Activated CD8-positive, alpha-beta memory T cell treated with anti-CD3 and anti-CD28 coated beads, Interleukin-2, amount 50 U/mL, for 1 hour (primary cell): Measurements from ENCODE around the gene MAP3K7CL.

Experiments used
- DNase-seq: peaks from one replicate; pipeline ENCODE4 v3.0.0-alpha.2; 2020; ENCODE audit errors: extremely low read depth

MAP3K7CL gene

GRCh38 chr21:29168891-29169315 is 38.5 kb downstream of the MAP3K7CL start:
- no peak for DNase-seq

DNA sequence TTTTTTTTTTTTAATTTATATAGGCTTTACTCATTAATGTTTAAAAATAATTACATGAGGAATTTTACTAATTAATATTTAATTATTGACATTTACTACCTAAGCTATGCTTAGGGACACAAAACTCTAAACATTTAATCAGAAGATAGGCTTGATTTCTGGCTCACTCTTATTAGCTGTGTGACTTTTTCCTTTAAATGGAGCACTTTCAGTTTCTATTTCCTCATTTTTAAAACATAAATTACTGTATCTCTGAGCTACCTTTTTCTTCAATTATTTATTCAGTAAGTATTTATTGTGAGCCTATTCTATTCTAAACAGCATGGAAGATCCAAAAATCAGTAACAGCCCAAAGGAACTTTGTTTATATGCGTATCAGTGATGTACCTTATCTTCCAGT is 40.5 kb downstream of the MAP3K7CL start:
- no peak for DNase-seq

GRCh38 chr21:29172282-29172681 is 41.8 kb downstream of the MAP3K7CL start:
- DNase-seq, result no peak

DNA sequence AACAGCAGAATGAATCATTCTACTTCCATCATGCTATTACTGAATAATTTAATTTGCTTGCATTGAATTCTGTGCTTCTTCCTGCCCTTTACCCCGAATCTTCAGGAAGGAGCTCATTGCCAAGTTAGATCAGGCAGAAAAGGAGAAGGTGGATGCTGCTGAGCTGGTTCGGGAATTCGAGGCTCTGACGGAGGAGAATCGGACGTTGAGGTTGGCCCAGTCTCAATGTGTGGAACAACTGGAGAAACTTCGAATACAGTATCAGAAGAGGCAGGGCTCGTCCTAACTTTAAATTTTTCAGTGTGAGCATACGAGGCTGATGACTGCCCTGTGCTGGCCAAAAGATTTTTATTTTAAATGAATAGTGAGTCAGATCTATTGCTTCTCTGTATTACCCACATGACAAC is 44.2 kb downstream of the MAP3K7CL start:
- no peak for DNase-seq

DNA sequence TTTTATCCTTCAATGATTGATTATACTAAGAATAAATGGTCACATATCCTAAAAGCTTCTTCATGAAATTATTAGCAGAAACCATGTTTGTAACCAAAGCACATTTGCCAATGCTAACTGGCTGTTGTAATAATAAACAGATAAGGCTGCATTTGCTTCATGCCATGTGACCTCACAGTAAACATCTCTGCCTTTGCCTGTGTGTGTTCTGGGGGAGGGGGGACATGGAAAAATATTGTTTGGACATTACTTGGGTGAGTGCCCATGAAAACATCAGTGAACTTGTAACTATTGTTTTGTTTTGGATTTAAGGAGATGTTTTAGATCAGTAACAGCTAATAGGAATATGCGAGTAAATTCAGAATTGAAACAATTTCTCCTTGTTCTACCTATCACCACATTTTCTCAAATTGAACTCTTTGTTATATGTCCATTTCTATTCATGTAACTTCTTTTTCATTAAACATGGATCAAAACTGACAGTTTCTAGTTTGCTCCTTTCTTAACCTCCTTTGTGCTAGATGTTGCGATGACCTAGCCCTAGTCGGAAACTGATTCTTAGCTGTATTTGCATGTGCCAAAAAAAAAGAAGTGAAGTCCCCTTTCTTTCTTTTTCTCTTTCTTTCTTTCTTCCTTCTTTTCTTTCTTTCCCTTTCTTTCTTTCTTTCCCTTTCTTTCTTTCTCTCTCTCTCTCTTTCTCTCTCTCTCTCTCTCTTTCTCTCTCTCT is 45.1 kb downstream of the MAP3K7CL start:
- no peak for DNase-seq

DNA sequence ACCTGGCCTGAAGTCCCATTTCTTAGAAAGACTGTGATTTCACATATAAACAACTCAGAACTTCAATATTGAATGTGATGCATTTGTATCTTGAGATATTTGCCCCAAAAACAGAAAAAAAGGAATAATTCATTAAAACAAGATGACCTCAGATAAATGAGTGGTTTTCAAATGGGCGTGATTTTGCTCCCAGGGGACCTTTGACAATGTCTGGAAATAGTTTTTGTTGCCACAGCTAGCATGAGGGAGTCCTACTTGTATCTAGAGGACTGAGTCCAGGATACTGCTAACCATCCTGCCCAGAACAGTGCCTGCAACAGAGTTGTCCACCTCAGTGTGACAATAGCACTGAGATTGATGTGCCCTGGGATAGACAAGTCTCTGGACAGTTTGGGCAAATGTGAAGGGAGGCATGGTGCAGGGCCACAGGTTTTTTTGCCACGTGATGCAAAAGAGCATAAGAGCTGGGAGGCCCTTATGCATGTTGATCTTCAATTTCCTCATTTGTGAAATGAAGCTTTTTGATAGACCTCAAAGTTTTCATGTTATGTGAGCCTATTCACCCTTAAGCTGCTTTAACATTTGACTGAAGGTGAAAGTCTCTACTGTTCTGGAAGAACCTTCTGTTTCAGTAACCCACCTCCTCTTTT is 46.2 kb downstream of the MAP3K7CL start:
- DNase-seq, result no peak

DNA sequence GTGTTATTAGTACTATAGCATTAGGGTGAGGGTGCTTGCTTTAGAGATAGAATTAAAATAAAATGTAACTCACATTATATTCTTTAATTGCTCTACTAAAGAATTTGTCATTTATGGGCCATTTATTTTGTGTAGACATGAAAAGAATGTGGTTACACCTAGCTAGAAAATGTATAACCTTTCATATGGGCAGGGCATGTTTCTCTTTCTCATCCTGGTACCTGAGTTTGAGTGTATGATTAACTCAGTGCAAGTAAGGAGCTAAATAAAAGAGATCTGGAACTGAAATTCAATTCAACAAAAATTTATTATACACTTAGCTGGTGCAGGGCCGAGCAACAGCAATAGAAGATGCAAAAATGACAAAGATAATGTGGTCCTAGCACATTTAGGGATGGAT is 47.4 kb downstream of the MAP3K7CL start:
- no peak for DNase-seq

DNA sequence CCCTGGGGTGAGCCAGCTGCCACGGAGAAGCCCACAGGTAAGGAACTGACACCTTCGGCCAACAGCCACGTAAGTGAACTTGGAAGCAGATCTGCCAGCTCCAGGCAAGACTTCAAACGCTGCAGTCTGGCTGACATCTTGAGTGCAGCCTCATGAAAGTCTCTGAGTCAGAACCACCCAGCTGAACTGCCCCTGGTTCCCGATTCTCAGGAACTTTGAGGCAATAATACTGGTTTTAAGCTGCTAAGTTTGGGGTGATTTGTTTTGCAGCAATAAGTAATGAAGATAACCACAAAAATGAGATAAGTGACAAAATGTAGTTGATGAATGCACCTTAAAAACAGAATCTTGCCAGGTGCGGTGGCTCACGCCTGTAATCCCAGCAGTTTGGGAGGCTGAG is 48.5 kb downstream of the MAP3K7CL start:
- DNase-seq, result no peak

DNA sequence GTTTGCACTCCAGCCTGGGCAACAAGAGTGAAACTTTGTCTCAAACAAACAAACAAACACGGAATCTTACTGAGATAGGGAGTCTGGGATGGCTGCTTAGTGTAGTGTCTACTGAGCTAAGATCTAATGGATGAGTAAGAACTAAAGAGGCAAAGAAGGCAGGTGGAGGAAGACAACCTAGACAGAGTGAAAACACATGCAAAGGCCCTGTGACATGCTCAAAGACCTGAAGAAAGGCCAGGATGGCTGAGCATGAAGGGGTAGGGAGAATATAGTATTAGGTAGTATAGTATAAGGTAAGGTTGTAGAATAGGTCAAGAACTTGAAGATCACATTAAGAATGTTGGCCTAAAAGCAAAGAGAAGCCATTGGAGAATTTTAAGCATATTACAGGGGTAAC is 49.1 kb downstream of the MAP3K7CL start:
- DNase-seq, result no peak

GRCh38 chr21:29181799-29182470 is 51.5 kb downstream of the MAP3K7CL start:
- DNase-seq, result no peak

- no peak for DNase-seq
These were observed 52.2 kb downstream of the MAP3K7CL start for GRCh38 chr21:29182691-29183092.

GRCh38 chr21:29184037-29184436 is 53.6 kb downstream of the MAP3K7CL start:
- no peak for DNase-seq

DNA sequence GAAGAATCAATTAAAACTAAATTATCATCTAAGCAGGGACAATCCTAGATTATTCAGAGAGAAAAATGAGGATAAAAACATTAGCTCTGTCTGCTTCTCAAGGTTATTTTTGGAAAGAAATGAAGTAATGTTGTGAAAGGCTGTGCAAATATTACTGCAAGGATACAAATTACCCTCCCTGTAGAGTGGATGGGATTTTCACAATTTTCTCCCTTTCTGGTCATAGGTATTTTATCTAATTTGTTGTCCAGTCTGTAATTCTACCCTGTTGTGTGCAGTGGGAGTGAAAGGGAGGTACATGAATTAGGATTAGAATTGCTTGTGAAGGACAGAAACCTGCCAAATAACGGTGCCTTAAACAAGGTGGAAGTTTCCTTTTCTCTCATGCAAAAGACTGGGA is 54.7 kb downstream of the MAP3K7CL start:
- no peak for DNase-seq

- DNase-seq, result no peak
These were observed 55.2 kb downstream of the MAP3K7CL start for GRCh38 chr21:29185633-29186032.

DNA sequence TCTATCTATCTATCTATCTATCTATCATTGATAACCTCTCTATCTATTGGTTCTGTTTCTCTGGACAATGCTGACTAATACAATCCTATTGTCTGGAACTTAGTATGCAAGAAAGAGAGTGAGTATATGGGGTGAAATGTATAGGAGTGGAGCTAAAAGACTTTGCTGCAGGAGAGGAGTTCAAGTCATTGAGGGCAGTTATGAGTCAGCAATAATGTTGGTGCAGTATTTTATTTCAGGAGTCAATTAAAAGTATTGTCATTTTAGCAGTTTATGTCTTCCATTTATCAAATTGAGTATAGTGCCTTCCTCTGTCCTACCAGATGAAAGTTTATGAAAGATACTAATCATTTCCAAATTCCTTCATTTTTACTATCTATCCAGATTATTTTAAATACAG is 55.8 kb downstream of the MAP3K7CL start:
- no peak for DNase-seq

- DNase-seq, result no peak
These were observed 57.5 kb downstream of the MAP3K7CL start for GRCh38 chr21:29187944-29188343.

DNA sequence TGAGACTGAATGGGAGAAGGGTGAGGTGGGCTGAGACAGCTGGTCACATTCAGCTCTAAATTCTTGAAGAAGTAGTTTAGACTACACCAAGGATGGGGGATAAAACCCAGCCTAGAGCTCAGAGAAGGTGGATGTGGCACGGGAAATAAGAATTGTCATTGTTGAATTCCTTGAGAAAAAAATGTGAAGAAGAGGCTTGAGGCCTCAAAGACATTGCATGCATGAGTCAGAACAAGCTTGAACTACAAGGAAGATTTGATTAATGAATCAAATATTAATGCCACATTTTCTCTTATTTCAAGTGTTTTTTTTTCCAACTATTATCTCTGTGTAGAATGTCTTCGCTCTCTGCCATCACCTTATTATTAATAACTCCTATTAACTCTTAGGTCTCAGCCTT is 58.9 kb downstream of the MAP3K7CL start:
- no peak for DNase-seq

GRCh38 chr21:29190923-29191331 is 60.5 kb downstream of the MAP3K7CL start:
- DNase-seq, result no peak

DNA sequence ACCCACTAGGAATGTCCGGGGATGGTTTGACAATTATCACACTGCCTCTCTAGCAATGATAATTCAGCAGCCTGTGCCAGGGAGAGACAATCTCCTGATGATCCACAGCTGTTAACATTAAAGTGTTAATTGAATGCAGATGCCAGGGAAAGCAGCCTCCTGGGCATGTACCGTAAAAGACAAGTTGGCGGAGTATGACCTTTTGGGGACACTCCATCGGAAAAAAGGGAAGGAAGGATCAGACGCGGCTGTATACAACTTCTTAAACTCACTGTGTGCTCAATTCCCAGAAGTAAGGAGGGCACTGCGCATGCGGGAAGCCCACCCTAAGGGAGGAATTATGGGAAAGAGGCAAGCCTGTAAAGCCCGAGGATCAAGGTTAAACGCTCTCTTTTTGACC is 62.6 kb downstream of the MAP3K7CL start:
- DNase-seq, result no peak

DNA sequence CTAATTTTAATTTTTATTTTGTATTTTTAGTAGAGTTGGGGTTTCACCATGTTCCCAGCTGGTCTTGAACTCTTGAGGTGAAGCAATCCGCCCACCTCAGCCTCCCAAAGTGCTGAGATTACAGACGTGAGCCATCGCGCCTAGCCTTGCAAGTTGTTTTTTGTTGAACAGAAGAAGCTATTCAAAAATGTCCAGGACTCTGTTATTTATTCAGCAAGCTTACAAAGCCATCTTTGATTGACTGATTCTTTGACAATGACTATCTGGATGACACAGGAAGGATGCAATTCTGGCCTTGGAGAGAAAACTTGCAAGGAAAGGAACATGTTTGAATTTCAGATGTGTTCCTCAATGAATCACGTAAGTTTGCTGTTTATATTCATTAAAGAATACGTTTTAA is 63.5 kb downstream of the MAP3K7CL start:
- DNase-seq, result no peak

GRCh38 chr21:29194342-29194741 is 63.9 kb downstream of the MAP3K7CL start:
- DNase-seq, result no peak

DNA sequence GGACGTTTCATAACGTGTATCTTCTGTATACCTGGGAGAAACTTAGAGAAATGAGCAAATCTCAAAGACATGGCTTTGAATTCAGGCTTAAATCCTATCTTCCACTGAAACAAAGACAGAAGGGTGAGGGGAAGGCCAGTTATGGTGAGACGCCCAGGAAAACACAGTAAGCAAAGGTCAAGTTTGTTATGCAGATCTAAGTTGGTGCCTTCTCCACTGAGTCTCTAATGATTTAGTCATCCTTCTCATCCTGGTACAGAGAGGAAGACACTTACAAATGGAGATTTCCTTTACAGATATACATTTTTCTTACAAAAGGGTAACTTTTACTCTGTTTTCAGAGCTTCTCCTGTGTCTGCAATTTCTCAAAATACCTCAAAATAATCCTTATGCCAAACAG is 64.4 kb downstream of the MAP3K7CL start:
- DNase-seq, result no peak
